Transverse colon (tissue), 3 donors: ENCODE data around the gene ETS2.

Experiments
- CTCF ChIP-seq, 5 experiments: fragments of 200-600 bp in 3 of 5; fragments of 450-650 bp in 2 of 5; sonication (generic) in 3 of 5; IDR thresholded peaks; 1 replicate in 2 of 5; 2 replicates in 3 of 5; pipeline ENCODE4 v1.5.1; 2016 to 2017; ENCODE audit warnings: antibody characterized with exemption in 5 of 5, inconsistent platforms in 3 of 5, mild to moderate bottlenecking in 2 of 5, moderate library complexity in 1 of 5
- EP300 ChIP-seq: sonication (generic); formaldehyde crosslinking; IDR thresholded peaks from one replicate; pipeline ENCODE4 v1.6.1; 2017; ENCODE audit warnings: antibody characterized with exemption, low read depth
- POLR2A ChIP-seq: fragments of 450-650 bp; IDR thresholded peaks from one replicate; pipeline ENCODE4 v1.6.1; 2016; ENCODE audit warnings: antibody characterized with exemption, mild to moderate bottlenecking, moderate library complexity

- TF ChIP-seq CTCF (IDR thresholded peaks at IDR 0.05), result no peak
- no peak for TF ChIP-seq POLR2A
- no peak for TF ChIP-seq EP300
Measured at GRCh38 chr21:38833117-38833516, 27.4 kb downstream of the ETS2 start.
